Astrocyte of the cerebellum (primary cell): ENCODE data around the gene INHBA.

ENCODE experiments used
- DNase-seq: peaks from one replicate; pipeline ENCODE4 v3.0.0-alpha.2; 2011; ENCODE audit warnings: low read depth
- H3K4me3 ChIP-seq: 2 replicates; pipeline ENCODE4 v1.5.1; 2011; ENCODE audit warnings: mild to moderate bottlenecking, low read depth, low read length, moderate library complexity
- CTCF ChIP-seq: IDR thresholded peaks from 2 replicates; pipeline ENCODE4 v1.5.1; 2012; ENCODE audit warnings: low read length, low read depth, moderate library complexity, mild to moderate bottlenecking; ENCODE audit errors: missing control alignments
- in situ Hi-C: cut with HindIII; loops from 2 replicates; pipeline ENCODE4 v1.10.0; 2017; ENCODE audit warnings: low sequenced_read_pairs

INHBA gene

GRCh38 chr7:41640487-41640886, 62.4 kb downstream of the INHBA start:
- H3K4me3 ChIP-seq = no peak overlapping the region
- no peak for DNase-seq
- in situ Hi-C loops = no loop called here
- TF ChIP-seq CTCF = no peak

- no peak for TF ChIP-seq CTCF
- no peak overlapping the region for H3K4me3 ChIP-seq
- DNase-seq = no peak
- in situ Hi-C loops = no loop called here
These were observed 65.8 kb downstream of the INHBA start for GRCh38 chr7:41637049-41637448.
